Suprapubic skin (tissue), 3 donors: ENCODE data around the gene TMEM109.

Experiments
- CTCF ChIP-seq, 2 donors: fragments of 200-600 bp in 1 of 2; fragments of 450-650 bp in 1 of 2; sonication (generic) in 1 of 2; IDR thresholded peaks; one replicate each; pipeline ENCODE4 v1.5.1; 2016 to 2019; ENCODE audit warnings: antibody characterized with exemption in 2 of 2, mild to moderate bottlenecking in 1 of 2, moderate library complexity in 1 of 2
- POLR2AphosphoS5 ChIP-seq, 3 donors: sonication (generic); formaldehyde crosslinking; IDR thresholded peaks; one replicate each; pipeline ENCODE4 v1.6.1; 2017; ENCODE audit warnings: antibody characterized with exemption in 3 of 3

DNA sequence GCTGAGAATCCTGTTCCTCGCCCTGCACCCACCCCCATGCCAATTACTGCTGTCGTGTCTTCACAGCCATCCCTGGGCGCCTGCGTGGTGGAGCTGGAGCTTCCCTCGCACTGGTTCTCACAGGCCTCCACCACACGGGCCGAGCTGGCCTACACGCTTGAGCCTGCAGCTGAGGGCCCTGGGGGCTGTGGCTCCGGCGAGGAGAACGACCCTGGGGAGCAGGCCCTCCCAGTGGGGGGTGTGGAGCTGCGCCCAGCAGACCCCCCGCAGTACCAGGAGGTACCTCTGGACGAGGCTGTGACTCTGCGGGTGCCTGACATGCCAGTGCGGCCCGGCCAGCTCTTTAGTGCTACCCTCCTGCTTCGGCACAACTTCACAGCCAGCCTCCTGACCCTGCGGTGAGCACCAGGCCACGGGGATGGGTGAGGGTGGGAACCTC, 14.6 kb downstream of the TMEM109 start:
- TF ChIP-seq CTCF (IDR thresholded peaks at IDR 0.05) = no peak
- no peak for TF ChIP-seq POLR2AphosphoS5 (IDR thresholded peaks at IDR 0.05)
